ENCODE results near the gene EIF3K.
A peak's percentile ranks its signal among the peaks of the same experiment; 100 is the strongest.
"Not testable (repeated sequence)": the region's sequence is repeated elsewhere in the genome, so short reads cannot be mapped to it uniquely, and the experiment has no call there.

The EIF3K gene

GRCh38 chr19:38597075-38597474 is 21.9 kb upstream of the EIF3K start:
- in situ Hi-C loops (cut with HindIII; ENCODE audit: low pct_unique_long_range_greater_than_20kb, low sequenced_read_pairs) = no loop called here
- no peak for TF ChIP-seq JUND (IDR thresholded peaks at IDR 0.05; ENCODE audit: low read depth)
- DNase-seq (ENCODE audit: low read depth in 1 of 2, low spot score in 1 of 2) = peak in 1 of 2 experiments; percentile 25

- in situ Hi-C loops (cut with HindIII; ENCODE audit: low pct_unique_long_range_greater_than_20kb, low sequenced_read_pairs) = no loop called here
- TF ChIP-seq JUND (IDR thresholded peaks at IDR 0.05; ENCODE audit: low read depth) = no peak
- DNase-seq (ENCODE audit: low read depth in 1 of 2, low spot score in 1 of 2) = no peak
Observed at GRCh38 chr19:38599722-38600121, 19.3 kb upstream of the EIF3K start.

- in situ Hi-C loops (cut with HindIII; ENCODE audit: low pct_unique_long_range_greater_than_20kb, low sequenced_read_pairs); DNase-seq (ENCODE audit: low read depth in 1 of 2, low spot score in 1 of 2): not testable (repeated sequence)
Observed at GRCh38 chr19:38602856-38603255, 16.1 kb upstream of the EIF3K start.

GRCh38 chr19:38606131-38606530 is 12.9 kb upstream of the EIF3K start:
- no peak for TF ChIP-seq JUND (IDR thresholded peaks at IDR 0.05; ENCODE audit: low read depth)
- in situ Hi-C loops (cut with HindIII; ENCODE audit: low pct_unique_long_range_greater_than_20kb, low sequenced_read_pairs) = no loop called here
- no peak for DNase-seq (ENCODE audit: low read depth in 1 of 2, low spot score in 1 of 2)

- no peak for TF ChIP-seq JUND (IDR thresholded peaks at IDR 0.05; ENCODE audit: low read depth)
- DNase-seq (ENCODE audit: low read depth in 1 of 2, low spot score in 1 of 2) = no peak
- in situ Hi-C loops (cut with HindIII; ENCODE audit: low pct_unique_long_range_greater_than_20kb, low sequenced_read_pairs) = no loop called here
Observed at GRCh38 chr19:38614289-38614688, 4.7 kb upstream of the EIF3K start.

GRCh38 chr19:38615007-38615581 is 3.9 kb upstream of the EIF3K start:
- in situ Hi-C loops (cut with HindIII; ENCODE audit: low pct_unique_long_range_greater_than_20kb, low sequenced_read_pairs) = no loop called here
- no peak for TF ChIP-seq JUND (IDR thresholded peaks at IDR 0.05; ENCODE audit: low read depth)
- DNase-seq (ENCODE audit: low read depth in 1 of 2, low spot score in 1 of 2) = no peak

GRCh38 chr19:38616265-38616664 is 2.7 kb upstream of the EIF3K start:
- DNase-seq (ENCODE audit: low read depth in 1 of 2, low spot score in 1 of 2) = no peak
- TF ChIP-seq JUND (IDR thresholded peaks at IDR 0.05; ENCODE audit: low read depth) = no peak
- in situ Hi-C loops (cut with HindIII; ENCODE audit: low pct_unique_long_range_greater_than_20kb, low sequenced_read_pairs) = no loop called here

- in situ Hi-C loops (cut with HindIII; ENCODE audit: low pct_unique_long_range_greater_than_20kb, low sequenced_read_pairs) = no loop called here
- no peak for TF ChIP-seq JUND (IDR thresholded peaks at IDR 0.05; ENCODE audit: low read depth)
- DNase-seq (ENCODE audit: low read depth in 1 of 2, low spot score in 1 of 2) = no peak
Observed at GRCh38 chr19:38617283-38617763, 1.7 kb upstream of the EIF3K start.

GRCh38 chr19:38617764-38618589 is 1.0 kb upstream of the EIF3K start, which contains the start of gene MAP4K1:
TSS of gene MAP4K1 (minus strand) at chr19:38617953. CDS start at chr19:38617895, 58 bp downstream.
- TF ChIP-seq JUND (IDR thresholded peaks at IDR 0.05; ENCODE audit: low read depth) = no peak
- in situ Hi-C loops (cut with HindIII; ENCODE audit: low pct_unique_long_range_greater_than_20kb, low sequenced_read_pairs) = no loop called here
- peak; percentile 11 to 16 for DNase-seq (ENCODE audit: low read depth in 1 of 2, low spot score in 1 of 2)

- no peak for TF ChIP-seq JUND (IDR thresholded peaks at IDR 0.05; ENCODE audit: low read depth)
- in situ Hi-C loops (cut with HindIII; ENCODE audit: low pct_unique_long_range_greater_than_20kb, low sequenced_read_pairs) = no loop called here
- DNase-seq (ENCODE audit: low read depth in 1 of 2, low spot score in 1 of 2) = no peak
Observed at GRCh38 chr19:38619361-38620174, 580 bp downstream of the EIF3K start.

- in situ Hi-C loops (cut with HindIII; ENCODE audit: low pct_unique_long_range_greater_than_20kb, low sequenced_read_pairs) = no loop called here
- DNase-seq (ENCODE audit: low read depth in 1 of 2, low spot score in 1 of 2) = no peak
- TF ChIP-seq JUND (IDR thresholded peaks at IDR 0.05; ENCODE audit: low read depth) = no peak
Observed at GRCh38 chr19:38624822-38625221, 5.8 kb downstream of the EIF3K start.

- no peak for TF ChIP-seq JUND (IDR thresholded peaks at IDR 0.05; ENCODE audit: low read depth)
- in situ Hi-C loops (cut with HindIII; ENCODE audit: low pct_unique_long_range_greater_than_20kb, low sequenced_read_pairs) = no loop called here
- no peak for DNase-seq (ENCODE audit: low read depth in 1 of 2, low spot score in 1 of 2)
Observed at GRCh38 chr19:38626401-38626800, 7.4 kb downstream of the EIF3K start.

GRCh38 chr19:38629568-38629967 is 10.6 kb downstream of the EIF3K start:
- DNase-seq (ENCODE audit: low read depth in 1 of 2, low spot score in 1 of 2) = no peak
- in situ Hi-C loops (cut with HindIII; ENCODE audit: low pct_unique_long_range_greater_than_20kb, low sequenced_read_pairs) = no loop called here
- TF ChIP-seq JUND (IDR thresholded peaks at IDR 0.05; ENCODE audit: low read depth) = no peak

- DNase-seq (ENCODE audit: low read depth in 1 of 2, low spot score in 1 of 2); in situ Hi-C loops (cut with HindIII; ENCODE audit: low pct_unique_long_range_greater_than_20kb, low sequenced_read_pairs): not testable (repeated sequence)
Observed at GRCh38 chr19:38631301-38631700, 12.3 kb downstream of the EIF3K start.

GRCh38 chr19:38631811-38632475 is 13.0 kb downstream of the EIF3K start:
- in situ Hi-C loops (cut with HindIII; ENCODE audit: low pct_unique_long_range_greater_than_20kb, low sequenced_read_pairs); DNase-seq (ENCODE audit: low read depth in 1 of 2, low spot score in 1 of 2): not testable (repeated sequence)
